ENCODE measurements around the gene CCDC78. TPM values are rescaled to one million over a fixed set of nuclear protein-coding genes. Genes with fewer than 3 reads are reported as not detected.

CCDC78 gene
- total and polyA plus RNA-seq, 2 of the 4 experiments (the other 2 are of a cell fraction) = 0.54 to 4.6 TPM

DNA sequence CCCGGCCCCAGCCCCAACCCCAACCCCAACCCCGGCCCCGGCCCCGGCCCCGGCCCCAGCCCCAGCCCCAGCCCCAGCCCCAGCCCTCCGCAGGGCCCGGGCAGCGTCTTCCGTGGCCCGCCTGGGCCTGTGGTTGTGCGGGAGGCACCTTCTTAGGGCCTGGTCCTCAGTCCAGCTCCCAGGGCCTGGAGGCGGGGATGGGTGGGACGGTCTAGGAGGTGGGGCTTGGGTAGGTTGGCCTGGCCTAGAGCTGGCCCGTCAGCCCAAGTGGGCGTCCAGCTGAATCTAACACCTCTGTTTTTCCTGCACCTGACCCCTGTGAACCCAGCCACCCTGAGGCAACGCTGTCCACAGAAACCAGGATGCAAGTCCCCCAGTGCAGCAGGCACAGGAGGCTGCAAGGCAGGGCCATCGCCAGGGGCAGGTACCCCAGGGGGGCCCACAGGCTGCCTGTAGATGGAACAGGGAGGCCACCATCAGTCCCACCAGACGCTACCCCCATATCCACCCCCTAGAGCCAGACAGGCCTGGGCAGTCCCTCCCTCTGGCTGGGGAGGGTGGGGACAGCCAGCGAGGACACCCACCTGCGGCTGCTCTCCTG lies 43.0 kb upstream of the CCDC78 start:
- Histone ChIP-seq H3K27ac (ENCODE audit: insufficient read depth, low read length) (no peak overlapping the region), H4K91ac (ENCODE audit: insufficient read depth, low read depth, low read length) (no peak overlapping the region), H3K9ac (ENCODE audit: low read depth, low read length) (no peak overlapping the region), H3K4me1 (ENCODE audit: control insufficient read depth, insufficient read depth, low read length) (no peaks in the 10 kb centered on the region), H3K23ac (ENCODE audit: low read depth, low read length) (no peak overlapping the region), H3K18ac (ENCODE audit: low read depth, low read length) (no peak overlapping the region), H4K20me1 (ENCODE audit: insufficient read depth, low read length) (no peaks in the 10 kb centered on the region), H2BK5ac (ENCODE audit: low read depth, low read length, poor library complexity, severe bottlenecking) (no peak overlapping the region), H3K36me3 (ENCODE audit: control insufficient read depth, insufficient read depth, low read length) (no peaks in the 10 kb centered on the region), H3K9me3 (ENCODE audit: control insufficient read depth, insufficient read depth, low read length) (no peaks in the 10 kb centered on the region), H3K14ac (replicated peaks; ENCODE audit: low read depth, low read length) (no peak overlapping the region), H2BK15ac (ENCODE audit: low read depth, low read length) (no peak overlapping the region), H2BK20ac (ENCODE audit: low read depth, low read length) (no peak overlapping the region), H4K8ac (ENCODE audit: low read depth in 2 of 2, low read length in 2 of 2) (no peak overlapping the region), H3K56ac (ENCODE audit: extremely low read depth, insufficient read depth, low read length) (no peak overlapping the region), H2AK9ac (replicated peaks; ENCODE audit: low read depth, low read length, poor library complexity) (no peak overlapping the region), H3K4ac (ENCODE audit: low read depth, low read length) (no peak overlapping the region), H2AFZ (replicated peaks; ENCODE audit: low read length, poor library complexity) (no peak overlapping the region), H2BK120ac (ENCODE audit: low read depth, low read length) (no peak overlapping the region), H2AK5ac (ENCODE audit: low read depth, low read length) (no peak overlapping the region), H3K27me3 (ENCODE audit: control insufficient read depth, insufficient read depth, low read length) (no peaks in the 10 kb centered on the region), H3K9me1 (ENCODE audit: insufficient read depth, low read length) (no peaks in the 10 kb centered on the region), H4K5ac (ENCODE audit: low read depth, low read length) (no peak overlapping the region), H3K4me3 (ENCODE audit: insufficient read depth, low read depth, low read length) (no peak overlapping the region), H3K79me1 (ENCODE audit: low read depth in 1 of 2, low read length in 2 of 2) (no peaks in the 10 kb centered on the region), H3K4me2 (ENCODE audit: low read depth, low read length) (no peak overlapping the region)
- intact Hi-C loops (cut with micrococcal nuclease) (no loop called here), in situ Hi-C loops (cut with MboI; ENCODE audit: low sequenced_read_pairs) (no loop called here), dilution Hi-C loops (cut with HindIII; ENCODE audit: low sequenced_read_pairs, unreplicated experiment) (no loop called here)
- ATAC-seq (ENCODE audit: low read depth) = no peak
- DNase-seq = no peak
- WGBS, 2 experiments (ENCODE audit: extremely low coverage in 2 of 2, insufficient read length in 1 of 2) = 29% methylated on average over 5 of the region's 20 CpGs; no CpG with 5 or more reads in 1 of the 2 experiments
- TF ChIP-seq SMC3 (IDR thresholded peaks at IDR 0.05; ENCODE audit: low read depth, low read length) (no peak), POLR2A (IDR thresholded peaks at IDR 0.05; ENCODE audit: low read depth, low read length) (no peak), CHD1 (IDR thresholded peaks at IDR 0.05; ENCODE audit: low read depth, low read length) (no peak), CEBPB (IDR thresholded peaks at IDR 0.05; ENCODE audit: low read depth, low read length) (no peak), NFE2L2 (IDR thresholded peaks at IDR 0.05; ENCODE audit: low read depth, low read length) (no peak), USF2 (IDR thresholded peaks at IDR 0.05; ENCODE audit: low read depth, low read length) (no peak), RFX5 (IDR thresholded peaks at IDR 0.05; ENCODE audit: low read depth, low read length) (no peak), RCOR1 (IDR thresholded peaks at IDR 0.05; ENCODE audit: insufficient replicate concordance, low read length) (no peak), MAZ (IDR thresholded peaks at IDR 0.05; ENCODE audit: borderline replicate concordance, low read depth, low read length) (no peak), MAFK (IDR thresholded peaks at IDR 0.05; ENCODE audit: low read depth, low read length) (no peak), RAD21 (IDR thresholded peaks at IDR 0.05; ENCODE audit: low read length) (no peak), CTCF (conservative IDR thresholded peaks at IDR 0.05; ENCODE audit: low read depth, low read length) (no peak), BHLHE40 (IDR thresholded peaks at IDR 0.05; ENCODE audit: low read depth, low read length) (no peak), FOS (IDR thresholded peaks at IDR 0.05; ENCODE audit: low read depth, low read length) (no peak), MXI1 (IDR thresholded peaks at IDR 0.05; ENCODE audit: borderline replicate concordance, low read depth, low read length) (no peak)
- BruUV-seq (replicated peaks) = no TSS peak
- ChIA-PET POLR2A (ENCODE audit: unreplicated experiment) (no interaction called here), CTCF (no interaction called here)

All from IMR-90 (cell line).